Right atrium auricular region (tissue), 2 donors: ENCODE data around the gene FGF1. TPM values are rescaled to one million over a fixed set of nuclear protein-coding genes. Genes with fewer than 3 reads are reported as not detected.

ENCODE experiments used
- DNase-seq: peaks from one replicate; pipeline ENCODE4 v3.0.0-alpha.2; 2019; ENCODE audit warnings: low spot score
- H3K27ac ChIP-seq, 2 donors: fragments of 200-600 bp; sonication (generic); 1 replicate in 1 of 2; 2 replicates in 1 of 2; pipeline ENCODE4 v1.5.1; 2016 to 2019
- H3K27me3 ChIP-seq, 2 donors: fragments of 200-600 bp; sonication (generic); one replicate each; pipeline versions ENCODE4 v1.5.1 to v1.6.0; 2017 to 2019
- H3K36me3 ChIP-seq: fragments of 200-600 bp; sonication (generic); one replicate; pipeline ENCODE4 v1.5.1; 2016
- H3K4me1 ChIP-seq, 2 donors: fragments of 200-600 bp; sonication (generic); one replicate each; pipeline versions ENCODE4 v1.5.1 to v1.6.0; 2017 to 2019
- H3K4me3 ChIP-seq, 2 donors: fragments of 200-600 bp; sonication (generic); 1 replicate in 1 of 2; 2 replicates in 1 of 2; pipeline ENCODE4 v1.5.1; 2017 to 2019; ENCODE audit warnings: mild to moderate bottlenecking in 1 of 2, moderate library complexity in 1 of 2
- H3K9me3 ChIP-seq, 2 donors: fragments of 200-600 bp; sonication (generic); one replicate each; pipeline ENCODE4 v1.5.1; 2019
- CTCF ChIP-seq, 2 donors: fragments of 200-600 bp; sonication (generic); IDR thresholded peaks; one replicate each; pipeline ENCODE4 v1.5.1; 2019; ENCODE audit warnings: antibody characterized with exemption in 2 of 2
- total RNA-seq, 2 donors: library from RNA; depleted of rRNA; stranded (reverse); fragments of >200 nt; gene quantifications; one replicate each; pipeline ENCODE4 v1.1.0, GENCODE V29; 2016

The FGF1 gene
- total RNA-seq, 2 donors from 2014 or later: 35.3 to 47.9 TPM

- H3K4me3 ChIP-seq: no peak overlapping the region
- TF ChIP-seq CTCF (IDR thresholded peaks at IDR 0.05): no peak
- H3K36me3 ChIP-seq: no peaks in the 10 kb centered on the region
- H3K27ac ChIP-seq: no peak overlapping the region
- H3K4me1 ChIP-seq: peaks cover 0 to 3% of the 10 kb centered on the region in 2 donors
- no peaks in the 10 kb centered on the region for H3K27me3 ChIP-seq
- no peaks in the 10 kb centered on the region for H3K9me3 ChIP-seq
- DNase-seq: no peak
Measured at GRCh38 chr5:142661143-142661542, 24.7 kb downstream of the FGF1 start.

- no peak overlapping the region for H3K27ac ChIP-seq
Measured at GRCh38 chr5:142660731-142661130, 25.2 kb downstream of the FGF1 start.

GRCh38 chr5:142660196-142660595 is 25.7 kb downstream of the FGF1 start:
- no peaks in the 10 kb centered on the region for H3K27me3 ChIP-seq
- no peaks in the 10 kb centered on the region for H3K36me3 ChIP-seq
- DNase-seq: no peak
- no peaks in the 10 kb centered on the region for H3K9me3 ChIP-seq
- H3K27ac ChIP-seq: peak overlapping the region in 1 of 2 donors; percentile 10
- no peak for TF ChIP-seq CTCF (IDR thresholded peaks at IDR 0.05)
- peaks cover 0 to 12% of the 10 kb centered on the region in 2 donors for H3K4me1 ChIP-seq
- no peak overlapping the region for H3K4me3 ChIP-seq

More at GRCh38 chr5:142660731-142661130, 25.2 kb downstream of the FGF1 start:
- Histone ChIP-seq H3K27me3 (no peaks in the 10 kb centered on the region), H3K9me3 (no peaks in the 10 kb centered on the region), H3K4me1 (peaks cover 0 to 7% of the 10 kb centered on the region in 2 donors), H3K36me3 (no peaks in the 10 kb centered on the region), H3K4me3 (no peak overlapping the region)
- no peak for DNase-seq
- no peak for TF ChIP-seq CTCF (IDR thresholded peaks at IDR 0.05)

GRCh38 chr5:142659405-142659804 is 26.5 kb downstream of the FGF1 start:
- peak overlapping the region in 1 of 2 donors; percentile 10 for H3K27ac ChIP-seq
- TF ChIP-seq CTCF (IDR thresholded peaks at IDR 0.05): no peak

GRCh38 chr5:142658278-142658677 is 27.6 kb downstream of the FGF1 start:
- Histone ChIP-seq H3K9me3 (no peaks in the 10 kb centered on the region), H3K4me1 (peaks cover 0 to 27% of the 10 kb centered on the region in 2 donors), H3K36me3 (no peaks in the 10 kb centered on the region), H3K27ac (no peak overlapping the region), H3K4me3 (no peak overlapping the region), H3K27me3 (no peaks in the 10 kb centered on the region)
- DNase-seq: no peak
- TF ChIP-seq CTCF (IDR thresholded peaks at IDR 0.05): no peak

More at GRCh38 chr5:142659405-142659804, 26.5 kb downstream of the FGF1 start:
- no peak overlapping the region for H3K4me3 ChIP-seq
- peaks cover 0 to 20% of the 10 kb centered on the region in 2 donors for H3K4me1 ChIP-seq
- H3K27me3 ChIP-seq: no peaks in the 10 kb centered on the region
- no peak for DNase-seq
- H3K9me3 ChIP-seq: no peaks in the 10 kb centered on the region
- H3K36me3 ChIP-seq: no peaks in the 10 kb centered on the region

- Histone ChIP-seq H3K27ac (no peak overlapping the region), H3K27me3 (no peaks in the 10 kb centered on the region), H3K4me3 (no peak overlapping the region), H3K4me1 (peaks cover 0 to 27% of the 10 kb centered on the region in 2 donors), H3K9me3 (no peaks in the 10 kb centered on the region), H3K36me3 (no peaks in the 10 kb centered on the region)
- DNase-seq: no peak
- TF ChIP-seq CTCF (IDR thresholded peaks at IDR 0.05): no peak
Measured at GRCh38 chr5:142657446-142657845, 28.4 kb downstream of the FGF1 start.
